K562 (cell line): ENCODE results near the gene PLA1A. TPM values are rescaled to one million over a fixed set of nuclear protein-coding genes. Genes with fewer than 3 reads are reported as not detected.

ENCODE experiments used
- ARHGAP35 ChIP-seq: fragments of 450-650 bp; IDR thresholded peaks from 2 replicates; pipeline ENCODE4 v1.6.1; 2018; ENCODE audit not compliant: partially characterized antibody
- ATF6 ChIP-seq: sonication (generic); formaldehyde crosslinking; IDR thresholded peaks from 2 replicates; pipeline ENCODE4 v1.4.0; 2020; ENCODE audit warnings: mild to moderate bottlenecking, missing genetic modification reagents
- BCL6 ChIP-seq: fragments of 250-450 bp; sonication (Bioruptor Pico); IDR thresholded peaks from 2 replicates; pipeline ENCODE4 v1.4.0; 2020
- CHAMP1 ChIP-seq: fragments of 450-650 bp; IDR thresholded peaks from 2 replicates; pipeline ENCODE4 v1.6.1; 2016; ENCODE audit warnings: mild to moderate bottlenecking
- CREBBP ChIP-seq: IDR thresholded peaks from one replicate; pipeline ENCODE4 v1.6.1; 2012; ENCODE audit warnings: low read depth, mild to moderate bottlenecking, control low read depth, inconsistent platforms, low read length
- CREM ChIP-seq: IDR thresholded peaks from 2 replicates; pipeline ENCODE4 v1.6.1; 2014; ENCODE audit warnings: antibody characterized with exemption, low read depth
- ETV6 ChIP-seq, 3 experiments: fragments of 150-350 bp in 1 of 3; sonication (generic) in 1 of 3; formaldehyde crosslinking in 1 of 3; IDR thresholded peaks; 2 replicates each; pipeline versions ENCODE4 v1.6.1 to v1.8.0; 2014 to 2022; ENCODE audit warnings: borderline replicate concordance in 2 of 3, low read depth in 2 of 3, antibody characterized with exemption in 1 of 3, low read length in 1 of 3, mild to moderate bottlenecking in 1 of 3, missing genetic modification reagents in 1 of 3
- FOS ChIP-seq: IDR thresholded peaks from 3 replicates; pipeline ENCODE4 v1.6.1; 2011; ENCODE audit not compliant: insufficient read length; ENCODE audit errors: extremely low read depth
- HSF4 ChIP-seq: fragments of 250-450 bp; sonication (Bioruptor Pico); IDR thresholded peaks from 2 replicates; pipeline ENCODE4 v2.1.2; 2022; ENCODE audit warnings: mild to moderate bottlenecking, moderate library complexity, borderline replicate concordance
- KLF16 ChIP-seq: IDR thresholded peaks from 2 replicates; pipeline ENCODE4 v1.6.1; 2016; ENCODE audit warnings: antibody characterized with exemption
- MCM2 ChIP-seq: fragments of 450-650 bp; IDR thresholded peaks from 2 replicates; pipeline ENCODE4 v1.6.1; 2017; ENCODE audit warnings: low read depth, mild to moderate bottlenecking
- NCOR1 ChIP-seq: fragments of 450-650 bp; IDR thresholded peaks from 2 replicates; pipeline ENCODE4 v1.6.1; 2016; ENCODE audit warnings: mild to moderate bottlenecking, moderate library complexity
- POLR2H ChIP-seq: IDR thresholded peaks from 2 replicates; pipeline ENCODE4 v1.6.1; 2016; ENCODE audit warnings: missing genetic modification characterization, low read depth, mild to moderate bottlenecking, control low read depth, missing compliant biosample characterization, moderate library complexity
- SIN3B ChIP-seq: fragments of 450-650 bp; IDR thresholded peaks from 2 replicates; pipeline ENCODE4 v1.6.1; 2017; ENCODE audit warnings: low read depth, mild to moderate bottlenecking, moderate library complexity
- SRF ChIP-seq, 2 experiments: fragments of 250-450, 450-650 bp in 1 of 2; sonication (Bioruptor Pico) in 1 of 2; sonication (generic) in 1 of 2; formaldehyde crosslinking; IDR thresholded peaks; 2 replicates each; pipeline versions ENCODE4 v1.5.0 to v1.5.1; 2020 to 2022; ENCODE audit warnings: mild to moderate bottlenecking in 1 of 2, missing genetic modification reagents in 1 of 2
- ZNF133 ChIP-seq: fragments of 250-450 bp; sonication (Bioruptor Pico); IDR thresholded peaks from 2 replicates; pipeline ENCODE4 v1.4.0; 2020; ENCODE audit warnings: mild to moderate bottlenecking
- ZNF184 ChIP-seq: sonication (generic); formaldehyde crosslinking; IDR thresholded peaks from 2 replicates; pipeline ENCODE4 v1.5.0; 2020; ENCODE audit warnings: missing genetic modification reagents
- ZNF212 ChIP-seq: fragments of 450-650 bp; formaldehyde crosslinking; IDR thresholded peaks from 2 replicates; pipeline ENCODE4 v1.4.0; 2020; ENCODE audit warnings: mild to moderate bottlenecking
- polyA plus RNA-seq, 8 experiments: library from polyadenylated mRNA; depleted of rRNA in 4 of 8; stranded (reverse) in 5 of 8; unstranded in 3 of 8; fragments of >200 nt; fragmentation: Nextera tagmentation in 2 of 8; fragmentation: Illumina TruSeq in 1 of 8; extraction: Ambion mirVana in 2 of 8; extraction: Trizol in 1 of 8; gene quantifications; 2 replicates each; pipeline versions ENCODE4 v1.2.1 to v1.2.3, GENCODE V29; 2011 to 2014; ENCODE audit warnings: inconsistent platforms in 1 of 8, missing spikeins in 1 of 8
- total RNA-seq, 7 experiments: library from RNA; depleted of rRNA in 6 of 7; stranded (reverse); fragments of >200 nt in 6 of 7; fragmentation: Illumina TruSeq in 2 of 7; extraction: Trizol in 2 of 7; gene quantifications; 2 replicates each; pipeline versions ENCODE4 v1.2.1 to v1.2.3, GENCODE V29; 2011 to 2021; ENCODE audit warnings: low replicate concordance in 1 of 7
- TF ChIP-seq, protein P1 (sequence below): sonication (generic); formaldehyde crosslinking; IDR thresholded peaks from 2 replicates; pipeline ENCODE4 v1.5.0; 2020; ENCODE audit warnings: missing genetic modification reagents
- TF ChIP-seq, protein P2 (sequence below): sonication (generic); formaldehyde crosslinking; IDR thresholded peaks from 2 replicates; pipeline ENCODE4 v1.8.0; 2022; ENCODE audit warnings: mild to moderate bottlenecking, low read depth, missing genetic modification reagents
- TF ChIP-seq, protein P3 (sequence below): fragments of 200-400 bp; formaldehyde crosslinking; IDR thresholded peaks from 2 replicates; pipeline ENCODE4 v1.6.1; 2017; ENCODE audit warnings: mild to moderate bottlenecking, low read depth, low read length, moderate library complexity

PLA1A gene
- total and polyA plus RNA-seq, 9 of the 15 experiments (the other 6 are each of a cell fraction or from before 2014, with no cell fraction given), result not detected

DNA sequence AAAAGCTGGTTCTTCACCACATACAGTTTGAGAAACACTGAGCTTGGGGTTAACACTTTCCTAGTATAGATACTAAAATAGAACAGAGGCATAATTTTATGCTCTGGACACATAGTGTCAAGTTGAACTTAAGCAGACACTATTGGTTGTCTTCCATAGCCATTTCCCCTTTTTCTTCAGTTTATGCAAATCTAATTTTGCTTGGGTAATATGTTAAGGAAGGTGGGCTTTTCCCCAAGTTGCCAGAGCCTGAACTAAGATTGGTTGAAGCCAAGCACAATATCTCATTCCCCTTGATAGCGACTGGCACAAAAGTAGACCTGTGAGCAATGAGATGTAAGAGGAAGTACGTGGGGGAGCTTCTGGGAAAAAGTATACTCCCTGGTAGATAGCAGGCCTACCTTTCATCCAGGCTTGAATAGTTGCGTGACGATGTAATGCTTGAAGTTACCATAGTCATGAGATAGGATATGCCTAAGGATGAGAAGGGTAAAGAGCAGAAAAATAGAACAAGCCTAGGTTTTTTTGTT, 67.2 kb downstream of the PLA1A start (continued):
- TF ChIP-seq CHAMP1 (no peak), BCL6 (CRISPR knock-in tag) (no peak), CREM (peak; percentile 36; the same call in 1 of the 2 replicates), KLF16 (no peak), NCOR1 (no peak), CREBBP (no peak), FOS (no peak), POLR2H (peak; percentile 31; the same call in 1 of the 2 replicates), SRF (CRISPR knock-in tag; IDR thresholded peaks at IDR 0.05) (no peak), ZNF212 (CRISPR knock-in tag) (no peak), SIN3B (no peak), HSF4 (CRISPR knock-in tag) (no peak), ETV6 (IDR thresholded peaks at IDR 0.05; ENCODE audit: borderline replicate concordance in 1 of 2, low read depth in 2 of 2, low read length in 1 of 2) (no peak), ETV6 (CRISPR knock-in tag; IDR thresholded peaks at IDR 0.05; ENCODE audit: borderline replicate concordance) (no peak), ZNF133 (CRISPR knock-in tag) (no peak), ZNF184 (CRISPR knock-in tag) (no peak), MCM2 (no peak), ATF6 (CRISPR knock-in tag) (no peak), ARHGAP35 (no peak)
- TF ChIP-seq, protein P1, sequence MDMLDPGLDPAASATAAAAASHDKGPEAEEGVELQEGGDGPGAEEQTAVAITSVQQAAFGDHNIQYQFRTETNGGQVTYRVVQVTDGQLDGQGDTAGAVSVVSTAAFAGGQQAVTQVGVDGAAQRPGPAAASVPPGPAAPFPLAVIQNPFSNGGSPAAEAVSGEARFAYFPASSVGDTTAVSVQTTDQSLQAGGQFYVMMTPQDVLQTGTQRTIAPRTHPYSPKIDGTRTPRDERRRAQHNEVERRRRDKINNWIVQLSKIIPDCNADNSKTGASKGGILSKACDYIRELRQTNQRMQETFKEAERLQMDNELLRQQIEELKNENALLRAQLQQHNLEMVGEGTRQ (CRISPR knock-in tag), result no peak
- TF ChIP-seq, protein P2, sequence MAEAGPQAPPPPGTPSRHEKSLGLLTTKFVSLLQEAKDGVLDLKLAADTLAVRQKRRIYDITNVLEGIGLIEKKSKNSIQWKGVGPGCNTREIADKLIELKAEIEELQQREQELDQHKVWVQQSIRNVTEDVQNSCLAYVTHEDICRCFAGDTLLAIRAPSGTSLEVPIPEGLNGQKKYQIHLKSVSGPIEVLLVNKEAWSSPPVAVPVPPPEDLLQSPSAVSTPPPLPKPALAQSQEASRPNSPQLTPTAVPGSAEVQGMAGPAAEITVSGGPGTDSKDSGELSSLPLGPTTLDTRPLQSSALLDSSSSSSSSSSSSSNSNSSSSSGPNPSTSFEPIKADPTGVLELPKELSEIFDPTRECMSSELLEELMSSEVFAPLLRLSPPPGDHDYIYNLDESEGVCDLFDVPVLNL (CRISPR knock-in tag), result no peak
- TF ChIP-seq, protein P3, sequence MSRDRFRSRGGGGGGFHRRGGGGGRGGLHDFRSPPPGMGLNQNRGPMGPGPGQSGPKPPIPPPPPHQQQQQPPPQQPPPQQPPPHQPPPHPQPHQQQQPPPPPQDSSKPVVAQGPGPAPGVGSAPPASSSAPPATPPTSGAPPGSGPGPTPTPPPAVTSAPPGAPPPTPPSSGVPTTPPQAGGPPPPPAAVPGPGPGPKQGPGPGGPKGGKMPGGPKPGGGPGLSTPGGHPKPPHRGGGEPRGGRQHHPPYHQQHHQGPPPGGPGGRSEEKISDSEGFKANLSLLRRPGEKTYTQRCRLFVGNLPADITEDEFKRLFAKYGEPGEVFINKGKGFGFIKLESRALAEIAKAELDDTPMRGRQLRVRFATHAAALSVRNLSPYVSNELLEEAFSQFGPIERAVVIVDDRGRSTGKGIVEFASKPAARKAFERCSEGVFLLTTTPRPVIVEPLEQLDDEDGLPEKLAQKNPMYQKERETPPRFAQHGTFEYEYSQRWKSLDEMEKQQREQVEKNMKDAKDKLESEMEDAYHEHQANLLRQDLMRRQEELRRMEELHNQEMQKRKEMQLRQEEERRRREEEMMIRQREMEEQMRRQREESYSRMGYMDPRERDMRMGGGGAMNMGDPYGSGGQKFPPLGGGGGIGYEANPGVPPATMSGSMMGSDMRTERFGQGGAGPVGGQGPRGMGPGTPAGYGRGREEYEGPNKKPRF, result no peak
